ENCODE results near the gene AKAP13. TPM values are rescaled to one million over a fixed set of nuclear protein-coding genes. Genes with fewer than 3 reads are reported as not detected.

The AKAP13 gene
- total RNA-seq, 1 experiment from 2014 or later: 29.1 TPM

DNA sequence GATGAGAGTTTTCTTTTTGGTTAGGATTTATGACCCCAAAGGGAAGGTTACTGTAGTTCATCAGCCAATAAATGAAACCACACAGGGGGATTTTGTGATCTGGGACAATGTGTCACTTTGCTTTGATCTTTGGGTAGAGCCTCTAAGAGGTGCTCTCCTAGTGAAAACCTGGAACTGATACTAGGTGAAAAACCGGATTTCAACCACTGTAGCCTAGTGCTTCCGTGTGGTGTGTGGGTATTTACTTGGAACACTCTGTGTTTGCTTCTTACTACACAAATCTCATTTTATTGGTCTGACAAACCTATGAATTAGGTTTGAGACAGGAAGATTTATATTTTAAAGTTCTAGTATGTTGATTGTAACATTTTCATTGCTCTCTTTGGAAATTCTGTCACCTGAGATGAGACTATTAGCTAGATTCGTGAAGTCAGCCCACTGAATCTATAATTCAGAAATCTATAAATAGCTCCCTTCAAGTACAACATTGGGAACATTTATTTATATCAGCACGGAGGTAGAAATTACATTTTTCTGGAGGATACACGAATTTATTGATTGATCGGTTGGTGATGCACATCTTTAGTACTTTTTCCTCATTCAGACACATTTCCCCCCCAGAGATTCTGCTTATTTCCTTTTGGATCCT is 119.8 kb downstream of the AKAP13 start:
- no peak for DNase-seq (ENCODE audit: low read depth)
- in situ Hi-C loops (cut with HindIII; ENCODE audit: low pct_unique_long_range_greater_than_20kb, low sequenced_read_pairs): no loop called here

DNA sequence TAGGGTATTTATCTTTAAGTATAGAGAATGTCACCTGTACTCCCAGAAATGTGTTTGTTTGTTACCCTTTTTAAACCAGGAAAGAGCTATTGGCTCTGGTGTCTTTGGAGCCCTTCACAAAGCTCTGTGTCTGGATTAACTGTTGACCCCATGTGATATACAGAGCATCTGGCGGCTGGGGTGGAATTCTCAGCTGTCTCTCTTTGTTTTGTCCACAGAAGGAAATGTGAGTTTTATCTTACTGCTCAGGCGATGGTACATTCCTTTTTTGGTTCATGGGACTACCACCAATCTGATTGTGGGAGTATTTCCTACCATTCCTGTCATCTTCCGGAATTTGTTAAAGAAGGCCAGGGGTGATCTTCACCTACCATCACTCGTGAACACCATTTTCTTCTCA is 120.3 kb downstream of the AKAP13 start:
- in situ Hi-C loops (cut with HindIII; ENCODE audit: low pct_unique_long_range_greater_than_20kb, low sequenced_read_pairs): no loop called here
- no peak for DNase-seq (ENCODE audit: low read depth)

DNA sequence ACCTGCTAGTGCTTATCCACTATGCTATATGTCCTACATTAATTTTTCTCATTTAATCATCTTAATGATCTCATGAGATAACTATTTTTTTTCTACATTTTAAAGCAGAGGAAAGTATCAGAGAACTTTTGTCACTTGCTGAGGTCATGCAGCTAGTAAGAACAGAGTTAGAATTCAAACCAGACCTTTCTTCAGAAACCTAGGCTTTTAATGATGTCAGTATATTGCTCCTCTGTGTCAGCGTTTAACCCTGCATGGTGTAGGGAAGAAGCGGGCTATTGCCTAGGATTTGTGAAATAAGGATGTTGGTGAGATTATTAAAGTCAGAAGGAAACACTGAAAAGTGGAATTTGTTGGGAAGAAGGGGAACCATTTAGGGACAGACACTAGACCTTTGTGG is 121.2 kb downstream of the AKAP13 start:
- no peak for DNase-seq (ENCODE audit: low read depth)
- in situ Hi-C loops (cut with HindIII; ENCODE audit: low pct_unique_long_range_greater_than_20kb, low sequenced_read_pairs): no loop called here

DNA sequence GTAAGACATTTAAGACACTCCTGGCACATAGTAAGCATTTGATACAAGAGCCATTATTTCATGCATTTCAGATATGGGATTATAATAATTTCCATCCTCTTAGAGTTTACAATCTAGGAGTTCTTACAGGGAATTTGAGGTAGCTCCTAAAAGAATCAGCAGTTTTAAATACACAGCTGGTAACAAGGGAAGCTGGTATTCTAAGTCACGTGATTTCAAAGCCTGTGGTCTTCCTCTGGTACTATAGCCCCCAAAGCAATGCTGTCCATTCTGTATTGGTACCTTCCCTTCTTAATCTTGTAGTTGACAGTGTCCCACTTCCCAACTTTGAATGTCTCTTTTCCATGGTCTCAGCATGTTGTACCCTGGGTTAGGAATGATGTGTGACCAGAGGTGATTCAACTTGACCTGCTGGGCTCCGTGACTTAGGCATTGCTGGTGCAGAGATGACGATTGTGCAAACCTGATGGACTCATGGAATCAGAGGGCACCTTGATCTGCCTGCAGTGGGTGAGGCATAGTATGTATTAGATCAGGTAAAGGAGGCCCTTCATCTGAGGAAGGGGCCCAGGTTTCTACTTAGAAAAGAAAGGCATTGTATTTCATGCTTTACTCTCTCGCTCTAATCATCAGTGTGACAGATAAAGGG is 122.9 kb downstream of the AKAP13 start:
- no peak for DNase-seq (ENCODE audit: low read depth)
- in situ Hi-C loops (cut with HindIII; ENCODE audit: low pct_unique_long_range_greater_than_20kb, low sequenced_read_pairs): no loop called here

DNA sequence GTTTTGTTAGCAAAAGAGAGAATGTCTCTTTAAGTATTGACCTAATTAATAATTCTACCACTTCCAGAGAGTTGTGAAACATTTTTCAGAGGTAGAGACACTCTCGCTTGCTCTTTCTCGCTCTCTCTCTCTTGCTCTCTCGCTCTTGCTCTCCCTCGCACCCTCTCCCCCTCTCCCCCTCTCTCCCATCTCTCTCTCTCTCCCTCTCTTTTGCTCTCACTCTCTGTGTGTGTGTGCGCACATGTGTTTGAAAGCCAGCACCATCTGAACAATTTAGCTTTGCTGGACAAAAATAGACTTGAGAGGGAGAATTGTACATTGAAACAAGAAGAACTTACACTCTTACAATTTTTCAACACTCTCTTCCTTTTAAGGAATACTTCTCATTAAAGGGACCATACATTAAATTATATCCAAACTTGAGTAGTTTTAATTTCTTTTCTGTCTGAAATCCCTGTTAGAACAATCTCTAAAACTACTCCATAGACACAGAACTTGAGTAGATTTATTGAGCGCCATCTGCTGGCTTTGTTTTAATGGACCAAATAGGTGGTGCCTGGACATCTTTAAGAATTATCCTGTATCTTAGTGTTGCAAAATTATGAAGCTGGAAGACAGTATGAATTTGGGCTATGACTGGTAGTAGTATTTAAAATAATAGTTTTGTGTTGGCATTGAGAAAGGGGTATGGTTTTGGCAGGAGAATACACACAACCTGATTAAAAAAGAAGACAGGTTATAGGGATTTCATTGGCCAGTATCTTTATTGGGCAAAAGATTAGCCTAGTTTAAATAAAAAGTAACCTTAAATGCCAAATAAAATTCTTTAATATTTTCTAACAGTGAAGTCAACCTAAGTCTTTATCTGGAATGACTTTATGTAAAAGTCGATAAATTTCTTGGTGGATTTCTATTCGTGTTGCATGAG is 124.6 kb downstream of the AKAP13 start:
- peak; percentile 45 for DNase-seq (ENCODE audit: low read depth)
- in situ Hi-C loops (cut with HindIII; ENCODE audit: low pct_unique_long_range_greater_than_20kb, low sequenced_read_pairs): no loop called here

DNA sequence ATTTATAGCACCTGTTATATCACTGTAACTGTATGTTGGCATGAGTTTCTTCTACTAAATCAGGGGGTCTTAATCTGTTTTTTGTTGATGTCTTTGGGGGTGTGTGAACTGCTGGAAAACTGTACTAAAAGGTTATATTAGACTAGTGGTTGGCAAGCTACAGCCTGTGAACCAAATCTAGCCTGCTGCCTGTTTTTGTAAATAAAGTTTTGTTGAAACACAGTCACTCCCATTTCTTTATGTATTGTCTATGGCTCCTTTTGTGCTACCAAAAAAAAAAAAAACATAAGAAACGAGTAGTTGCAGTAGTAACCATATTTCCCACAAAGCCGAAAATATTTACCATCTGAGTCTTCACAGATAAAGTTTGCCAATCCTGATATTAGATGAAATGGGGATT is 126.7 kb downstream of the AKAP13 start:
- in situ Hi-C loops (cut with HindIII; ENCODE audit: low pct_unique_long_range_greater_than_20kb, low sequenced_read_pairs): no loop called here

DNA sequence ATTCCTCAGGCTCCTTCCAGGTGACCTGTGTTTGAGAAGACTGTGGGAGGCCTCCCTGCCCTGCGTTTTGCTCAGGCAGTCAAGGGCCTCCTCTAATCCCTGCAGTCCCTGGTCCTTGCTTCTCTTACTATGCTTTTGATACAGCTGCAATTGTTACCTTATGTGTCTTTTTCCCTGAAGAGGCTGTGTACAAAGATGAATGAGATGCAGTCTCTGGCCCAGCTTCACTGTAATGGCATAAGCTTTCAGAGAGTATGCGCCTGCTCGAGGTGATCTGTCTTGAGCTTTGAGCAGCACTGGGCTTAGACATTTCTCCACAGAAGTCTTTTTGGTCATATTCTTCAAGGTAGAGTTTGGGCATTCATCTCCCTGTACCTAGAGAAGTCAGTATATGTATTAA is 129.6 kb downstream of the AKAP13 start:
- DNase-seq (ENCODE audit: low read depth): no peak
- in situ Hi-C loops (cut with HindIII; ENCODE audit: low pct_unique_long_range_greater_than_20kb, low sequenced_read_pairs): no loop called here

More for the DNA sequence above, 126.7 kb downstream of the AKAP13 start:
- no peak for DNase-seq (ENCODE audit: low read depth)

DNA sequence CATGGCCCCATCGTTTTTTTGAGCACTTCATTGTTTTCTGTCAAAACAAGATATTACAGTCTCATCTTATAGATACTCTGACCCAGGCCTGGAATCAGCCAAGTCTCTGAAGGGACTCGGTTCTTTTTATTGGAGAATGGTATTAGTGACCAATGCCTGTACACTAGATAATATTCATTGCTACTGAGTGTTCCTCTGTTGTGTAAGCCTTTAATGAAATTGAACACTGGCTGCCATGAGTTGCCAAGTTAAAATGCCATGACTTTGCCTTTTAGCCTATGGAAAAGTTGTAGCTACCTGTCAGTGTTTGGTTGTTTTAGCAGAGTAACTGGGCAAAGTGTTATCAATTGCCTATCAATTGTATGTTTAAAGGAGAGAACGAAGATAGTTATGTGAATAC is 134.0 kb downstream of the AKAP13 start:
- in situ Hi-C loops (cut with HindIII; ENCODE audit: low pct_unique_long_range_greater_than_20kb, low sequenced_read_pairs): no loop called here

DNA sequence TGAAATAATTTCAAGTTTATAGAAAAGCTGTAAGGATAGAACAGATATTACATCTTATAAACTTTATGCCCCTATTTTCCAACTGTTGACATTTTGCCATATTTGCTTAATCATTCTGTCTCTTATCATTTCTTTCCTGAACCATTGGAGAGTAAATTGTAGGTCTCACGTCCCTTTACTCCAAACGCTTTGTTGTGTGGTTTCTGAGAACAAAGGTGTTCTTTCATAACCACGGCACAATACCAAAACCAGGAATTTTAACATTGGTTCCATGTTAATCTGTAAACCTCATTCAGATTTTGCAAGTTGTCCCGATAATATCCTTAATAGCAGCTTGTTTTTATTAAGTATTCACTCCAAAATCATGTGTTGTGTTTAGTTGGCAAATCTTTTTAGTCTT is 134.8 kb downstream of the AKAP13 start:
- no peak for DNase-seq (ENCODE audit: low read depth)
- in situ Hi-C loops (cut with HindIII; ENCODE audit: low pct_unique_long_range_greater_than_20kb, low sequenced_read_pairs): no loop called here

More for the DNA sequence above, 134.0 kb downstream of the AKAP13 start:
- DNase-seq (ENCODE audit: low read depth): no peak

DNA sequence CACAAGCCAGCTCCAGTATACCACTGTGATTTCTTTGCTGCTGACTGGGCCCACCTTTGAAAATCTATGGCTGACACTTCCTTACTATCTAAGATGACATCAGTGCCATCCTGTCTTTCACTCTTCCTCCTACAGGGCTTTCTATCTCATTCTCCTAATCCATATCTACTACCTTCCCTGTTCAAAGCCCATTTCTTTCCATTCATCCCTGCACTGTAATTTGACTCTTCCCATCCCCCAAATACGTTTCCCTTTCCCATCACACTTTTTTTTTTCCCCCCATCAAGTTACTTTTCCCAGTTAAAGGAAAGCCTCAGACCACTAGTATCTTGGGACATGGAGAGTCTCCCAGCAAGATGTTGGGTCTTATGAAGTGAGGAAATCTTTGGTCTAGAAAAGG is 136.7 kb downstream of the AKAP13 start:
- no peak for DNase-seq (ENCODE audit: low read depth)
- in situ Hi-C loops (cut with HindIII; ENCODE audit: low pct_unique_long_range_greater_than_20kb, low sequenced_read_pairs): no loop called here

DNA sequence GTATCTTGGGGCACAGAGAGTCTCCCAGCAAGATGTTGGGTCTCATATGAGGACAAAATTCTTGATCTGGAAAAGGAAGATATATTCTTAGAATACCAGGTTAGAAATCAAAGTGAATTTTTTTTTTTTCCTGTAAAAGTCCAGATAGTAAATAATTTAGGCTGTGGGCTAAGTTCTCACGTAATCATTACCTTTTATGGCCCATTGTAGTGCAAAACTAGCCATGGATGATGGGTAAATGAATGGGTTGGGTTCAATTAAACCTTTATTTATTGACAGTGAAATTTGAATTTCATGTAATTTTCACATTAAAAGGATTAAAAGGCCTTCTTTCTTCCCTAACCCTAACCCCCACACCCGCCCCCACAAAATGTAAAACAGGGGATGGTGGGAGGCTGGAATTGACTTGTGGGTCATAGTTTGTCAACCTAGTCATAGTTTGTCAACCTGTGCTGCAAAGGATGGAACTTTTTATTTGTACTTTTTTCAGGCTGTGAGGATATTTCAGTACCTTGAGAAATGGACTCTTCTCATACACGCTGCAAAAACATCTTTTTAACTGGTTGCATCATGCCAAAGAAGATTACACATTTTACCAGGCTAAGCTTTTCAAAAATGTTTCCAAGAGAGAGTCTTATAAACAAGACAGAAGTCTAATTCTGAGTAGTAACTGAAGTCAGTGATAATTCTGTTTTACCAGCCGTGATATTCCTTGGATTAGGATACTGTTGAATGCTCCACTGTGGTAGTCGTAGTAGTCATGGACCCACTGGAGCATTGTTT is 138.8 kb downstream of the AKAP13 start:
- in situ Hi-C loops (cut with HindIII; ENCODE audit: low pct_unique_long_range_greater_than_20kb, low sequenced_read_pairs): no loop called here
- DNase-seq (ENCODE audit: low read depth): no peak

DNA sequence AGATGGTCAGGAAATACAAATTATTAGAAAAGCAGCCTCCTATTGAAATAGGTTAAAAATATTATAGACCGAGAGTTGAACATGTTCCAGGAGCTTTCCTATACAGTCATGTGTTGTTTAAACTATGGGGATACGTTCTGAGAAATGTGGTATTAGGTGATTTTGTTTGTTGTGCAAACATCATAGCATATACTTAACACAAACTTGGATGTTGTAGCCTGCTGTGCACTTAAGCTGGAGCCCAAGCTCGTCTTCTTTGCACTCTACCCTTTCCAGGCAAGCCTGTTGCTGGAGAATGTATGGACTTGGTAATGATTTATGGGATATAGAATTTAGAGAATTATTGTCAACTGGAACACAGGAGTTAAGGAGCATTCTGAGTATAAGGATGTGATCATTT is 140.2 kb downstream of the AKAP13 start:
- DNase-seq (ENCODE audit: low read depth): no peak
- in situ Hi-C loops (cut with HindIII; ENCODE audit: low pct_unique_long_range_greater_than_20kb, low sequenced_read_pairs): no loop called here

DNA sequence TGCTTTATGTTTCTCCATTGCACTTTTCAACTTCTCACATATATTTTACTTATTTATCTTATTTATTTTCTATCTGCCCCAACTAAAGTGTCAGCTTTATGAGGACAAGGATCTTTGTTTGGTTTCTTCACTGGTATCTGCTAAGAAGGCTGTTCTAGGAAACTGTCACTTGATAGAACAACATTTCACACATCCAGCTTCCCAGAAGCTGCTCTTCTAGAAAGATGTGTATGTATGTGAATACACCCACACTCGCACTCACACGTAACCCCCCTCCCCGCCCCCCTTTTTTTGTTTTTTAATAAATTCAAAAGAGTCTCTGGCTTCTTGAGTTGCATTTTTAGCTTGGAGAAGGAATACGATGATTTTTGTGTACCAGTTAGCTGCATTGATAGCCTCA is 143.1 kb downstream of the AKAP13 start:
- in situ Hi-C loops (cut with HindIII; ENCODE audit: low pct_unique_long_range_greater_than_20kb, low sequenced_read_pairs): no loop called here
- DNase-seq (ENCODE audit: low read depth): no peak

DNA sequence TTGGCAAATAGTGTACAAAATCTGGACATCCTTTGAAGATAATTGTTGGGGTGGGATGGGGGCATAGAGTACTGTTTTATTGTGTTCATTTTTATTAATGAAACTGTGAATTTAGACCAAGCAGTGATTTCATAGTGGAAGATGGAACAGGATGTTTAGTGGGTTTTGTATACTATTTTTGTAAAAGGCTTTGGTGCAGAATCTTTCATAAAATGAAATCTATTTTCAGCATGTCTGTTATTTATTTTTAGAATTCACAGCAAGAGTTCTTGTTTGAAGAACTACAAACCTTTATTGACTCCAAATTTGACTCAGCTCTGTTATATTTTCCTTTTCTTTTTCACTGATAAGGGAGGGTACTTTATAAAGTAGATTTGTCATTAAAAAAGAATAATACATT is 145.4 kb downstream of the AKAP13 start:
- in situ Hi-C loops (cut with HindIII; ENCODE audit: low pct_unique_long_range_greater_than_20kb, low sequenced_read_pairs): no loop called here
- no peak for DNase-seq (ENCODE audit: low read depth)

DNA sequence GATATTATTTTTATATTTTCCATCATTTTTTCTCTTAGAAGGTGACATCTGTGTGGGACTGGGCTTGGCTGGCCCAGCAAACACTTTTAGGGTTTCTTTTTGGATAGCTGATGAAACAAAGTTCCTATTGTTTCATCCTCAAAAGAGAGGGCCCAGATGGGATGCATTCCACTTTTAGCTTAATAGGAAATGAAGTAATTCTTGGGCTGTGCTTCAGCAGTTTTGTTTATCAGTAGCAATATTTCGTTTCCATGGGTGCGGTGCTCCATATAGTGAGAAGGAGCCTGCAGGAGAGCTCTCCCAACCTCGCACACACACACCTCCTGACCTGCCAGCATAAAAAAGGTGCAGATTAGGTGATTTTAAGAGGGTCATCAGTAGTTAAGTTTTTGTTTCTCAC is 147.5 kb downstream of the AKAP13 start:
- in situ Hi-C loops (cut with HindIII; ENCODE audit: low pct_unique_long_range_greater_than_20kb, low sequenced_read_pairs): no loop called here
- peak; percentile 48 for DNase-seq (ENCODE audit: low read depth)

DNA sequence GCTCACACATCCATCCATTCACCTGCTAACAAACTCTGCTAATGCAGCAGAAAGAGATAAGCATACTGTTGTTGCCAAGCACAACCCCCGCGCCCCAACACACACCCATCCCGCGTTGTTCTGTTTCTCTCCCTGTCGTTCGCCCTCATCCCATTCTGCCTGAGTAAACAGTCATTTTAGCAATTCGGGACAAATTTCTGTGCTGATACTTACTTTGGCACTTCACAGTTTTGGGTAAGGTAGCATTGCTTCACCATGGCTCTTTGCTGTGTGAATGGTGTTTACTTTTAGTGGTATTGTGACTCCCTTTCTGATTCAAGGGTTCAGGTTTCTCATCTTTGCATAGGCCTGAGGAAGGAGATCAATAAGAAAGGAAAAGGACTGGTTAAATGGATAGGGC is 149.7 kb downstream of the AKAP13 start:
- in situ Hi-C loops (cut with HindIII; ENCODE audit: low pct_unique_long_range_greater_than_20kb, low sequenced_read_pairs): no loop called here
- DNase-seq (ENCODE audit: low read depth): no peak

DNA sequence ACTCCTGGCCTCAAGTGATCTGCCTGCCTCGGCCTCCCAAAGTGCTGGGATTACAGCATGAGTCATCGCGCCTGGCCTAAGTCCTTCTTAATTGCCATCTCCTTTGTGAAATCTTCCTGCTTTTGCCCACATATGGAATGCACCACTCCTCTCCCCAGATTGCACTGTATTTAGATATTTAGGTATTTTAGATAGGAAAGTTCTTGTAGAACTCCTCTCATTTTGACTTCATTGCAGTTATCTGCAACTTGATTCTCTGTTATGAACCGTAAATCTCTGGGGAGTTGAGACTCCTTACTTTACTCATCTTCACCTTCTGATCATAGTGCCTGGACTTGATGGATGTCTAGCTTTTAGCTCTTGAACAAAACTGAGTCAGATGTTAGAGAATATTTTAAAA is 150.7 kb downstream of the AKAP13 start:
- in situ Hi-C loops (cut with HindIII; ENCODE audit: low pct_unique_long_range_greater_than_20kb, low sequenced_read_pairs): no loop called here
- no peak for DNase-seq (ENCODE audit: low read depth)

DNA sequence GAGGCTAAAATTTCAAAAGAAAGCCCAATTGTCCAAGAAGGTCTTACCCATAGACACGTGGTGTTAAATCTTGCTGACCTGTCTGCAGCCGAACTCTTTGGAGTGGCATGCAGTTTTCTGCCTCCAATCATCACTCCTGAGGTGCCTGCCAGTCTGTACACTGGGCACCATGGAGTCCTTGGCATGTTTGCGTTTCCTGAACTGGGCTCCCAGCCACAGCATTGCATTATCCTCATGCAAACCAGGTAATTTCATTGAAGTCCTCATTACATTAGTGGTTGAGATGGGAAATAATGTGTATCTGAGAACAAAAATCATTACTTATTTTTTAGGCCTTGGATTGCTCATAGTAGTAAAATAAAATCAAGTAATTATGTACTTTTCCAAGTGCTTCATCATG is 152.3 kb downstream of the AKAP13 start:
- in situ Hi-C loops (cut with HindIII; ENCODE audit: low pct_unique_long_range_greater_than_20kb, low sequenced_read_pairs): no loop called here
- DNase-seq (ENCODE audit: low read depth): no peak

DNA sequence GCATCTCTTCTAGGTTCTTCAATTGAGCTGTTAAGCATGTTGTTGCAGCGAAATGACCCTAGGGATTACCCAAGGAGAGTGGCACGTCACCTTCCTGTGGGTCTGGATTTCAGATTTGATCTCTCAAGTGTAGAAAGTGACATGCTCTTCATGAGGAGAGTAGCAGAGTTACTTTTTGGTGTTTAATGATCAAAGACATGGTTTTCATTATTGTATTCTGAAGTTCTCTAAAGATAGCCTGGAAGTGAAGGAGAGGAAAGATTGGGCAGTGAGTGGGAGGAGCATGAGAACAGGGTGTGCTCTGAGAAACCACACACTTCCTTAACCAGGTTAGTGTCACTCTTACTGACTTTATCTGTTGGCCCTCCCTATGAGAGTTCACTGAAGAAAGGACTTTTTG is 153.6 kb downstream of the AKAP13 start:
- in situ Hi-C loops (cut with HindIII; ENCODE audit: low pct_unique_long_range_greater_than_20kb, low sequenced_read_pairs): no loop called here
- no peak for DNase-seq (ENCODE audit: low read depth)
